ENCODE results near the gene GLYATL1. TPM values are rescaled to one million over a fixed set of nuclear protein-coding genes. Genes with fewer than 3 reads are reported as not detected.

The GLYATL1 gene
- total RNA-seq, 1 experiment from 2014 or later = 5.4 TPM

DNA sequence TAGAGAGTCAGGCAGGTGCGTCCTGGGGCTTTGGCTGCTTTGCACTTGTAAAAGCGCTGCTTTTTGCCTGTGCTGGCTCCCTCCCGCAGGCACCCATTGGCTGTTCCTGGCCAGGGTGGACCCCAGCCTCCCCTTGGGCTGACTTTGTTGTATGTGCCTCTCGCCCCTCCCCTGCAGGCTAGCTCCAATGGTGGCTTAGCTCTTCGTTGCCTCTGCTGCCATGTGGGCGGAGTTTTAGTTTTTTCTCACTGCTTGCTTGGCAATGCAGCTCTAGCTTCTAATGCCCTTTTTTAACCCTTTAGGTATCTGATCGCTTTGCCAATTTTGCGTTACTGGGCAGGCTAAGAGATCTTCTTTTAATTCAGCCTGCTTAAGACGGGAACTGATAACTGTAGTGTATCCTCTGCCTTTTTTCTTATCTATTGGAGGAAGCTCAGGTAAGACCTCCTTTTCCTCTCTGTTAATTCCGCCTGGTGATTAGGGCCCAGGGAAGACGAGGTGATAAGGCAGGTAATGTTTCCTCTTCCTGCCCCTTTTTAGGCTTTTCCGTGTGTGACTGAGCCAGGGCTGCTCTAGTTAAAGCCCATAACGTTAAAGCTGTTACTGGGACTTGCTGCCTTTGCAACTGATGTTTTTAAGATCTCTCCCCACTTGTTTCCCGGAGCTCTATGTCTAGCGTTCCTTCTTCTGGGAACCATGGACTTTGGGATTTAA is 11.7 kb upstream of the GLYATL1 start:
- ChIA-PET POLR2A (interaction anchor here (0.6 to 1.7 kb wide), 10 partner anchors 9 to 1605 kb away, joined by 3 to 15 read pairs (median 3); partner anchors contain the start of genes DTX4, FAM111A and FAM111B), CTCF (interaction anchor here (0.5 to 5.2 kb wide), 27 partner anchors 11 to 742 kb away, joined by 3 to 113 read pairs (median 6); partner anchors contain the start of genes DTX4, FAM111B and GLYATL1)
- ATAC-seq (peak; percentile 99), DNase-seq (ENCODE audit: low spot score) (peak; percentile 94)
- peak overlapping the region; percentile 89 for H3K27ac Mint-ChIP-seq
- no peaks in the 10 kb centered on the region for H3K27me3 Mint-ChIP-seq (ENCODE audit: low read depth)
- no peaks in the 10 kb centered on the region for H3K9me3 Mint-ChIP-seq
- H3K4me3 Mint-ChIP-seq = peak overlapping the region; percentile 79
- TF ChIP-seq SP1 (CRISPR knock-in tag; conservative IDR thresholded peaks at IDR 0.05) (peak; percentile 67), RORB (CRISPR knock-in tag; IDR thresholded peaks at IDR 0.05) (no peak), ETV6 (CRISPR knock-in tag; IDR thresholded peaks at IDR 0.05) (peak; percentile 6; the same call in 1 of the 2 replicates), NFYB (CRISPR knock-in tag; conservative IDR thresholded peaks at IDR 0.05; ENCODE audit: low read depth) (peak; percentile 46; the same call in 1 of the 2 replicates), ZNF416 (CRISPR knock-in tag; IDR thresholded peaks at IDR 0.05) (no peak), JUN (CRISPR knock-in tag; IDR thresholded peaks at IDR 0.05) (no peak), NFE2L1 (CRISPR knock-in tag; IDR thresholded peaks at IDR 0.05) (no peak), NR2C2 (CRISPR knock-in tag; IDR thresholded peaks at IDR 0.05) (no peak), RELA (CRISPR knock-in tag; IDR thresholded peaks at IDR 0.05; ENCODE audit: borderline replicate concordance) (no peak), ATF1 (CRISPR knock-in tag; IDR thresholded peaks at IDR 0.05) (no peak), ZNF263 (CRISPR knock-in tag; IDR thresholded peaks at IDR 0.05; ENCODE audit: low read depth) (no peak), GTF2I (CRISPR knock-in tag; conservative IDR thresholded peaks at IDR 0.05) (no peak)
- TF ChIP-seq, protein P1, sequence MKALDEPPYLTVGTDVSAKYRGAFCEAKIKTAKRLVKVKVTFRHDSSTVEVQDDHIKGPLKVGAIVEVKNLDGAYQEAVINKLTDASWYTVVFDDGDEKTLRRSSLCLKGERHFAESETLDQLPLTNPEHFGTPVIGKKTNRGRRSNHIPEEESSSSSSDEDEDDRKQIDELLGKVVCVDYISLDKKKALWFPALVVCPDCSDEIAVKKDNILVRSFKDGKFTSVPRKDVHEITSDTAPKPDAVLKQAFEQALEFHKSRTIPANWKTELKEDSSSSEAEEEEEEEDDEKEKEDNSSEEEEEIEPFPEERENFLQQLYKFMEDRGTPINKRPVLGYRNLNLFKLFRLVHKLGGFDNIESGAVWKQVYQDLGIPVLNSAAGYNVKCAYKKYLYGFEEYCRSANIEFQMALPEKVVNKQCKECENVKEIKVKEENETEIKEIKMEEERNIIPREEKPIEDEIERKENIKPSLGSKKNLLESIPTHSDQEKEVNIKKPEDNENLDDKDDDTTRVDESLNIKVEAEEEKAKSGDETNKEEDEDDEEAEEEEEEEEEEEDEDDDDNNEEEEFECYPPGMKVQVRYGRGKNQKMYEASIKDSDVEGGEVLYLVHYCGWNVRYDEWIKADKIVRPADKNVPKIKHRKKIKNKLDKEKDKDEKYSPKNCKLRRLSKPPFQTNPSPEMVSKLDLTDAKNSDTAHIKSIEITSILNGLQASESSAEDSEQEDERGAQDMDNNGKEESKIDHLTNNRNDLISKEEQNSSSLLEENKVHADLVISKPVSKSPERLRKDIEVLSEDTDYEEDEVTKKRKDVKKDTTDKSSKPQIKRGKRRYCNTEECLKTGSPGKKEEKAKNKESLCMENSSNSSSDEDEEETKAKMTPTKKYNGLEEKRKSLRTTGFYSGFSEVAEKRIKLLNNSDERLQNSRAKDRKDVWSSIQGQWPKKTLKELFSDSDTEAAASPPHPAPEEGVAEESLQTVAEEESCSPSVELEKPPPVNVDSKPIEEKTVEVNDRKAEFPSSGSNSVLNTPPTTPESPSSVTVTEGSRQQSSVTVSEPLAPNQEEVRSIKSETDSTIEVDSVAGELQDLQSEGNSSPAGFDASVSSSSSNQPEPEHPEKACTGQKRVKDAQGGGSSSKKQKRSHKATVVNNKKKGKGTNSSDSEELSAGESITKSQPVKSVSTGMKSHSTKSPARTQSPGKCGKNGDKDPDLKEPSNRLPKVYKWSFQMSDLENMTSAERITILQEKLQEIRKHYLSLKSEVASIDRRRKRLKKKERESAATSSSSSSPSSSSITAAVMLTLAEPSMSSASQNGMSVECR (CRISPR knock-in tag; IDR thresholded peaks at IDR 0.05; ENCODE audit: borderline replicate concordance) = no peak
- TF ChIP-seq, protein P2, sequence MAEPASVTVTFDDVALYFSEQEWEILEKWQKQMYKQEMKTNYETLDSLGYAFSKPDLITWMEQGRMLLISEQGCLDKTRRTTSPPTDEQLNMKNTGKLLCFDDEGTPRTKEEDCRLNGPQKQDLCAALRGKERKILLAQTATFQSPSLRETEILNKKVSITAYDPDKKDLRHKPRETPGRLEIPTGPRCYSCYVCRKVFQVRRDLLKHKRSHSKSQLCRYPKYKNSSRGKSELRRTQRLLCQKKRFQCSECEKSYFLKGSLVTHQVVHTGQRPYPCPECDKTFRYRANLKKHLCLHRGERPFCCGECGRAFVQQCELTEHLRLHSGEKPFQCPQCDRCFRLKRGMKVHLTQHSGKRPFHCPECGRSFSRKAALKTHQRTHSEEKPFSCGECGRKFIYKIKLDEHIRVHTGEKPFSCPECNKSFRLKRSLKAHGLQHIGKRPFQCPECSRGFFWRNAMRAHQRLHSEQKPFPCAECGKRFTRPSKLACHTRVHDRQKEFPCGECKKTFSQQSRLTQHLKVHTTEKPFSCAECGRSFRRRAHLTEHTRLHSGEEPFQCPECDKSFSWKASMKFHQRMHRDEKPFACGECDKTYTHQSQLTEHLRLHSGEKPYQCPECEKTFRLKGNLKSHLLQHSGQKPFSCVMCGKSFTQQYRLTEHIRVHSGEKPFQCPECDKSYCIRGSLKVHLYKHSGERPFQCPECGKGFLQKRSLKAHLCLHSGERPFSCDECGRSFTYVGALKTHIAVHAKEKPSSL (CRISPR knock-in tag; conservative IDR thresholded peaks at IDR 0.05) = no peak
- TF ChIP-seq, protein P3, sequence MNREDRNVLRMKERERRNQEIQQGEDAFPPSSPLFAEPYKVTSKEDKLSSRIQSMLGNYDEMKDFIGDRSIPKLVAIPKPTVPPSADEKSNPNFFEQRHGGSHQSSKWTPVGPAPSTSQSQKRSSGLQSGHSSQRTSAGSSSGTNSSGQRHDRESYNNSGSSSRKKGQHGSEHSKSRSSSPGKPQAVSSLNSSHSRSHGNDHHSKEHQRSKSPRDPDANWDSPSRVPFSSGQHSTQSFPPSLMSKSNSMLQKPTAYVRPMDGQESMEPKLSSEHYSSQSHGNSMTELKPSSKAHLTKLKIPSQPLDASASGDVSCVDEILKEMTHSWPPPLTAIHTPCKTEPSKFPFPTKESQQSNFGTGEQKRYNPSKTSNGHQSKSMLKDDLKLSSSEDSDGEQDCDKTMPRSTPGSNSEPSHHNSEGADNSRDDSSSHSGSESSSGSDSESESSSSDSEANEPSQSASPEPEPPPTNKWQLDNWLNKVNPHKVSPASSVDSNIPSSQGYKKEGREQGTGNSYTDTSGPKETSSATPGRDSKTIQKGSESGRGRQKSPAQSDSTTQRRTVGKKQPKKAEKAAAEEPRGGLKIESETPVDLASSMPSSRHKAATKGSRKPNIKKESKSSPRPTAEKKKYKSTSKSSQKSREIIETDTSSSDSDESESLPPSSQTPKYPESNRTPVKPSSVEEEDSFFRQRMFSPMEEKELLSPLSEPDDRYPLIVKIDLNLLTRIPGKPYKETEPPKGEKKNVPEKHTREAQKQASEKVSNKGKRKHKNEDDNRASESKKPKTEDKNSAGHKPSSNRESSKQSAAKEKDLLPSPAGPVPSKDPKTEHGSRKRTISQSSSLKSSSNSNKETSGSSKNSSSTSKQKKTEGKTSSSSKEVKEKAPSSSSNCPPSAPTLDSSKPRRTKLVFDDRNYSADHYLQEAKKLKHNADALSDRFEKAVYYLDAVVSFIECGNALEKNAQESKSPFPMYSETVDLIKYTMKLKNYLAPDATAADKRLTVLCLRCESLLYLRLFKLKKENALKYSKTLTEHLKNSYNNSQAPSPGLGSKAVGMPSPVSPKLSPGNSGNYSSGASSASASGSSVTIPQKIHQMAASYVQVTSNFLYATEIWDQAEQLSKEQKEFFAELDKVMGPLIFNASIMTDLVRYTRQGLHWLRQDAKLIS (CRISPR knock-in tag; IDR thresholded peaks at IDR 0.05; ENCODE audit: borderline replicate concordance) = no peak
- TF ChIP-seq, protein P4, sequence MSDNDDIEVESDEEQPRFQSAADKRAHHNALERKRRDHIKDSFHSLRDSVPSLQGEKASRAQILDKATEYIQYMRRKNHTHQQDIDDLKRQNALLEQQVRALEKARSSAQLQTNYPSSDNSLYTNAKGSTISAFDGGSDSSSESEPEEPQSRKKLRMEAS (CRISPR knock-in tag; IDR thresholded peaks at IDR 0.05) = peak; percentile 40; the same call in 1 of the 2 replicates
- TF ChIP-seq, protein P5, sequence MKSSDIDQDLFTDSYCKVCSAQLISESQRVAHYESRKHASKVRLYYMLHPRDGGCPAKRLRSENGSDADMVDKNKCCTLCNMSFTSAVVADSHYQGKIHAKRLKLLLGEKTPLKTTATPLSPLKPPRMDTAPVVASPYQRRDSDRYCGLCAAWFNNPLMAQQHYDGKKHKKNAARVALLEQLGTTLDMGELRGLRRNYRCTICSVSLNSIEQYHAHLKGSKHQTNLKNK (CRISPR knock-in tag; IDR thresholded peaks at IDR 0.05) = no peak
- TF ChIP-seq, protein P6, sequence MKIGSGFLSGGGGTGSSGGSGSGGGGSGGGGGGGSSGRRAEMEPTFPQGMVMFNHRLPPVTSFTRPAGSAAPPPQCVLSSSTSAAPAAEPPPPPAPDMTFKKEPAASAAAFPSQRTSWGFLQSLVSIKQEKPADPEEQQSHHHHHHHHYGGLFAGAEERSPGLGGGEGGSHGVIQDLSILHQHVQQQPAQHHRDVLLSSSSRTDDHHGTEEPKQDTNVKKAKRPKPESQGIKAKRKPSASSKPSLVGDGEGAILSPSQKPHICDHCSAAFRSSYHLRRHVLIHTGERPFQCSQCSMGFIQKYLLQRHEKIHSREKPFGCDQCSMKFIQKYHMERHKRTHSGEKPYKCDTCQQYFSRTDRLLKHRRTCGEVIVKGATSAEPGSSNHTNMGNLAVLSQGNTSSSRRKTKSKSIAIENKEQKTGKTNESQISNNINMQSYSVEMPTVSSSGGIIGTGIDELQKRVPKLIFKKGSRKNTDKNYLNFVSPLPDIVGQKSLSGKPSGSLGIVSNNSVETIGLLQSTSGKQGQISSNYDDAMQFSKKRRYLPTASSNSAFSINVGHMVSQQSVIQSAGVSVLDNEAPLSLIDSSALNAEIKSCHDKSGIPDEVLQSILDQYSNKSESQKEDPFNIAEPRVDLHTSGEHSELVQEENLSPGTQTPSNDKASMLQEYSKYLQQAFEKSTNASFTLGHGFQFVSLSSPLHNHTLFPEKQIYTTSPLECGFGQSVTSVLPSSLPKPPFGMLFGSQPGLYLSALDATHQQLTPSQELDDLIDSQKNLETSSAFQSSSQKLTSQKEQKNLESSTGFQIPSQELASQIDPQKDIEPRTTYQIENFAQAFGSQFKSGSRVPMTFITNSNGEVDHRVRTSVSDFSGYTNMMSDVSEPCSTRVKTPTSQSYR (CRISPR knock-in tag; IDR thresholded peaks at IDR 0.05) = 0 out of 2 replicates have a peak, but pooled peaks have one; percentile 24
- TF ChIP-seq, protein P7, sequence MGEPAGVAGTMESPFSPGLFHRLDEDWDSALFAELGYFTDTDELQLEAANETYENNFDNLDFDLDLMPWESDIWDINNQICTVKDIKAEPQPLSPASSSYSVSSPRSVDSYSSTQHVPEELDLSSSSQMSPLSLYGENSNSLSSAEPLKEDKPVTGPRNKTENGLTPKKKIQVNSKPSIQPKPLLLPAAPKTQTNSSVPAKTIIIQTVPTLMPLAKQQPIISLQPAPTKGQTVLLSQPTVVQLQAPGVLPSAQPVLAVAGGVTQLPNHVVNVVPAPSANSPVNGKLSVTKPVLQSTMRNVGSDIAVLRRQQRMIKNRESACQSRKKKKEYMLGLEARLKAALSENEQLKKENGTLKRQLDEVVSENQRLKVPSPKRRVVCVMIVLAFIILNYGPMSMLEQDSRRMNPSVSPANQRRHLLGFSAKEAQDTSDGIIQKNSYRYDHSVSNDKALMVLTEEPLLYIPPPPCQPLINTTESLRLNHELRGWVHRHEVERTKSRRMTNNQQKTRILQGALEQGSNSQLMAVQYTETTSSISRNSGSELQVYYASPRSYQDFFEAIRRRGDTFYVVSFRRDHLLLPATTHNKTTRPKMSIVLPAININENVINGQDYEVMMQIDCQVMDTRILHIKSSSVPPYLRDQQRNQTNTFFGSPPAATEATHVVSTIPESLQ (CRISPR knock-in tag; IDR thresholded peaks at IDR 0.05) = no peak
- peaks cover 59% of the 10 kb centered on the region for H3K4me1 Mint-ChIP-seq
- no peaks in the 10 kb centered on the region for H3K36me3 Mint-ChIP-seq
